ENCODE data around the gene TXNRD2.

- TF ChIP-seq TAF1 (IDR thresholded peaks at IDR 0.05; ENCODE audit: borderline replicate concordance, insufficient read depth, low read length): no peak
- no peak for TF ChIP-seq POLR2AphosphoS5 (IDR thresholded peaks at IDR 0.05; ENCODE audit: low read depth, low read length)
- no peak for TF ChIP-seq REST (IDR thresholded peaks at IDR 0.05; ENCODE audit: insufficient read depth in 1 of 2, low read depth in 2 of 2, low read length in 2 of 2)
- TF ChIP-seq SIN3A (IDR thresholded peaks at IDR 0.05; ENCODE audit: borderline replicate concordance, insufficient read depth, low read length): no peak
- no peak for TF ChIP-seq FOXP2 (optimal IDR thresholded peaks at IDR 0.05; ENCODE audit: borderline replicate concordance, extremely low read depth, extremely low read length, insufficient read depth)
These were observed 47.5 kb upstream of the TXNRD2 start for GRCh38 chr22:19988965-19989724.
